Peyer's patch (tissue), 4 donors: Measurements from ENCODE around the gene NDUFV1.

Experiments used
- CTCF ChIP-seq, 6 experiments: fragments of 450-650 bp in 4 of 6; fragments of 200-600 bp in 2 of 6; sonication (generic) in 1 of 6; IDR thresholded peaks; one replicate each; pipeline ENCODE4 v1.5.1; 2017 to 2019; ENCODE audit warnings: antibody characterized with exemption in 6 of 6, mild to moderate bottlenecking in 3 of 6, moderate library complexity in 1 of 6
- POLR2A ChIP-seq, 2 donors: fragments of 450-650 bp; IDR thresholded peaks; one replicate each; pipeline ENCODE4 v1.5.1; 2017; ENCODE audit warnings: antibody characterized with exemption in 2 of 2, mild to moderate bottlenecking in 2 of 2, moderate library complexity in 2 of 2

- TF ChIP-seq POLR2A (IDR thresholded peaks at IDR 0.05), result no peak
- TF ChIP-seq CTCF (IDR thresholded peaks at IDR 0.05), result no peak
Measured at GRCh38 chr11:67657300-67657699, 50.6 kb downstream of the NDUFV1 start.
